Panc1 (cell line): ENCODE results near the gene TAS2R1. TPM values are rescaled to one million over a fixed set of nuclear protein-coding genes. Genes with fewer than 3 reads are reported as not detected.

ENCODE experiments used
- ATAC-seq: fragments of 200-7000 bp; cut with Tn5 transposase; 2 replicates; pipeline ENCODE4 v1.9.1; 2020; ENCODE audit warnings: mild to moderate bottlenecking, moderate library complexity
- BruUV-seq: library from RNA; stranded (reverse); fragments of 400-500 nt; replicated peaks from 2 replicates; lab custom pipeline; 2021; lab: Mats Ljungman, UMichigan
- CTCF ChIA-PET: fragments of 300-600 bp; sonication (Branson Sonifier 250); formaldehyde crosslinking; loops from one replicate; lab custom pipeline; 2022; ENCODE audit warnings: antibody characterized with exemption; lab: Charles Lee
- POLR2A ChIA-PET: fragments of 300-600 bp; sonication (Branson Sonifier 250); formaldehyde crosslinking; loops from one replicate; lab custom pipeline; 2022; ENCODE audit warnings: antibody characterized with exemption; lab: Charles Lee
- DNase-seq: peaks from one replicate; pipeline ENCODE4 v3.0.0-alpha.2; 2010; ENCODE audit warnings: low read depth, low spot score
- H3K27ac ChIP-seq: 2 replicates; pipeline ENCODE4 v1.5.1; 2011; ENCODE audit warnings: mild to moderate bottlenecking, low read length, inconsistent platforms
- H3K27me3 ChIP-seq: fragments of 200-500 bp; sonication (Bioruptor generic); 2 replicates; pipeline ENCODE4 v1.6.0; 2014; ENCODE audit warnings: low read length, inconsistent platforms; ENCODE audit not compliant: control insufficient read depth, insufficient read depth
- H3K36me3 ChIP-seq: fragments of 200-500 bp; sonication (Bioruptor generic); 2 replicates; pipeline ENCODE4 v1.5.1; 2014; ENCODE audit warnings: inconsistent platforms, mild to moderate bottlenecking, low read length, moderate library complexity; ENCODE audit not compliant: control insufficient read depth, insufficient read depth
- H3K4me1 ChIP-seq: 2 replicates; pipeline ENCODE4 v1.5.1; 2011; ENCODE audit warnings: inconsistent platforms, mild to moderate bottlenecking, low read length, moderate library complexity; ENCODE audit not compliant: control insufficient read depth, insufficient read depth
- H3K4me3 ChIP-seq, 2 experiments: 2 replicates each; pipeline ENCODE4 v1.5.1; 2011 to 2012; ENCODE audit warnings: low read depth in 2 of 2, low read length in 2 of 2, mild to moderate bottlenecking in 2 of 2, inconsistent platforms in 1 of 2, moderate library complexity in 1 of 2
- H3K9me3 ChIP-seq: fragments of 200-500 bp; sonication (Bioruptor generic); 2 replicates; pipeline ENCODE4 v1.5.1; 2014; ENCODE audit warnings: low read depth, mild to moderate bottlenecking, inconsistent platforms, low read length, moderate library complexity; ENCODE audit not compliant: control insufficient read depth, insufficient read depth
- POLR2AphosphoS5 ChIP-seq: IDR thresholded peaks from 2 replicates; pipeline ENCODE4 v1.6.1; 2012; ENCODE audit warnings: mild to moderate bottlenecking, low read depth, low read length, moderate library complexity
- SIN3A ChIP-seq: IDR thresholded peaks from 2 replicates; pipeline ENCODE4 v1.6.1; 2012; ENCODE audit warnings: low read depth, mild to moderate bottlenecking, low read length, moderate library complexity, borderline replicate concordance; ENCODE audit not compliant: insufficient read depth
- TCF7L2 ChIP-seq: IDR thresholded peaks from 2 replicates; pipeline ENCODE4 v1.6.1; 2011; ENCODE audit warnings: mild to moderate bottlenecking, low read depth, low read length, inconsistent platforms
- in situ Hi-C: cut with HindIII; loops from 2 replicates; pipeline ENCODE4 v1.10.0; 2016; ENCODE audit warnings: low sequenced_read_pairs, low pct_unique_long_range_greater_than_20kb
- intact Hi-C: fragments of 100-400 bp; cut with micrococcal nuclease; formaldehyde crosslinking; loops from one replicate; pipeline ENCODE4 v1.10.0; 2022; ENCODE audit not compliant: unreplicated experiment
- total RNA-seq: library from RNA; stranded (reverse); gene quantifications from one replicate; pipeline ENCODE4 v1.2.1, GENCODE V29; 2021; ENCODE audit not compliant: unreplicated experiment
- TF ChIP-seq, protein P1 (sequence below), 2 experiments: IDR thresholded peaks; 2 replicates each; pipeline ENCODE4 v1.6.1; 2011 to 2012; ENCODE audit warnings: low read depth in 2 of 2, control low read depth in 1 of 2, low read length in 1 of 2, mild to moderate bottlenecking in 1 of 2, moderate library complexity in 1 of 2; ENCODE audit not compliant: insufficient read depth in 1 of 2
- TF ChIP-seq, protein P2 (sequence below): fragments of 450-650 bp; IDR thresholded peaks from 2 replicates; pipeline ENCODE4 v1.5.1; 2017; ENCODE audit warnings: mild to moderate bottlenecking

Gene TAS2R1
- total RNA-seq, 1 experiment from 2014 or later = not detected

DNA sequence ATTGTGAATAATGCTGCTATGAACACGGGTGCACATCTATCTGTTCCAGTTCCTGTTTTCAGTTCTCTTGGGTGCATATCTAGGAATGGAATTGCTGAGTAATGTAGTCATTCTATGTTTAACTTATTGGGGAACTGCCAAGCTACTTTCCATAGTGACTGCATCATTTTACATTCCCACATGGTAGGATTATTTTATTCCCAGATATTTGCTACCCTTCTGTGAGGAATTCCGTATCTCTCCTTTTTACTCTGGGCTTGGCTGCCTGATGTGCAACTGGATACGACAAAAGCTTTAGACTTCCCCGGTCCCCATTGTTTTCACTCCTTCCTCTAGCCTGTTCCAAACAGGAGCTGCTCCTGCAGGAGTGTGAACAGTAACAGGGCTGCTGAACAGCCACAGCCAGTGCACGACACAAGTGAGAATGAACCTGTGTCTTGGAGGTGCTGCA is 7.2 kb downstream of the TAS2R1 start:
- POLR2A ChIA-PET = no interaction called here
- no TSS peak for BruUV-seq
- intact Hi-C loops = no loop called here
- DNase-seq = no peak
- in situ Hi-C loops = no loop called here
- CTCF ChIA-PET = no interaction called here
- no peak overlapping the region for H3K27ac ChIP-seq
- no peaks in the 10 kb centered on the region for H3K4me1 ChIP-seq
- H3K9me3 ChIP-seq = no peaks in the 10 kb centered on the region
- H3K36me3 ChIP-seq = no peaks in the 10 kb centered on the region
- H3K27me3 ChIP-seq = no peaks in the 10 kb centered on the region
- TF ChIP-seq TCF7L2 = no peak
- TF ChIP-seq SIN3A = no peak
- no peak for TF ChIP-seq POLR2AphosphoS5
- TF ChIP-seq, protein P1, sequence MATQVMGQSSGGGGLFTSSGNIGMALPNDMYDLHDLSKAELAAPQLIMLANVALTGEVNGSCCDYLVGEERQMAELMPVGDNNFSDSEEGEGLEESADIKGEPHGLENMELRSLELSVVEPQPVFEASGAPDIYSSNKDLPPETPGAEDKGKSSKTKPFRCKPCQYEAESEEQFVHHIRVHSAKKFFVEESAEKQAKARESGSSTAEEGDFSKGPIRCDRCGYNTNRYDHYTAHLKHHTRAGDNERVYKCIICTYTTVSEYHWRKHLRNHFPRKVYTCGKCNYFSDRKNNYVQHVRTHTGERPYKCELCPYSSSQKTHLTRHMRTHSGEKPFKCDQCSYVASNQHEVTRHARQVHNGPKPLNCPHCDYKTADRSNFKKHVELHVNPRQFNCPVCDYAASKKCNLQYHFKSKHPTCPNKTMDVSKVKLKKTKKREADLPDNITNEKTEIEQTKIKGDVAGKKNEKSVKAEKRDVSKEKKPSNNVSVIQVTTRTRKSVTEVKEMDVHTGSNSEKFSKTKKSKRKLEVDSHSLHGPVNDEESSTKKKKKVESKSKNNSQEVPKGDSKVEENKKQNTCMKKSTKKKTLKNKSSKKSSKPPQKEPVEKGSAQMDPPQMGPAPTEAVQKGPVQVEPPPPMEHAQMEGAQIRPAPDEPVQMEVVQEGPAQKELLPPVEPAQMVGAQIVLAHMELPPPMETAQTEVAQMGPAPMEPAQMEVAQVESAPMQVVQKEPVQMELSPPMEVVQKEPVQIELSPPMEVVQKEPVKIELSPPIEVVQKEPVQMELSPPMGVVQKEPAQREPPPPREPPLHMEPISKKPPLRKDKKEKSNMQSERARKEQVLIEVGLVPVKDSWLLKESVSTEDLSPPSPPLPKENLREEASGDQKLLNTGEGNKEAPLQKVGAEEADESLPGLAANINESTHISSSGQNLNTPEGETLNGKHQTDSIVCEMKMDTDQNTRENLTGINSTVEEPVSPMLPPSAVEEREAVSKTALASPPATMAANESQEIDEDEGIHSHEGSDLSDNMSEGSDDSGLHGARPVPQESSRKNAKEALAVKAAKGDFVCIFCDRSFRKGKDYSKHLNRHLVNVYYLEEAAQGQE (IDR thresholded peaks at IDR 0.05; ENCODE audit: insufficient read depth in 1 of 2, low read depth in 2 of 2, low read length in 1 of 2) = no peak
- TF ChIP-seq, protein P2, sequence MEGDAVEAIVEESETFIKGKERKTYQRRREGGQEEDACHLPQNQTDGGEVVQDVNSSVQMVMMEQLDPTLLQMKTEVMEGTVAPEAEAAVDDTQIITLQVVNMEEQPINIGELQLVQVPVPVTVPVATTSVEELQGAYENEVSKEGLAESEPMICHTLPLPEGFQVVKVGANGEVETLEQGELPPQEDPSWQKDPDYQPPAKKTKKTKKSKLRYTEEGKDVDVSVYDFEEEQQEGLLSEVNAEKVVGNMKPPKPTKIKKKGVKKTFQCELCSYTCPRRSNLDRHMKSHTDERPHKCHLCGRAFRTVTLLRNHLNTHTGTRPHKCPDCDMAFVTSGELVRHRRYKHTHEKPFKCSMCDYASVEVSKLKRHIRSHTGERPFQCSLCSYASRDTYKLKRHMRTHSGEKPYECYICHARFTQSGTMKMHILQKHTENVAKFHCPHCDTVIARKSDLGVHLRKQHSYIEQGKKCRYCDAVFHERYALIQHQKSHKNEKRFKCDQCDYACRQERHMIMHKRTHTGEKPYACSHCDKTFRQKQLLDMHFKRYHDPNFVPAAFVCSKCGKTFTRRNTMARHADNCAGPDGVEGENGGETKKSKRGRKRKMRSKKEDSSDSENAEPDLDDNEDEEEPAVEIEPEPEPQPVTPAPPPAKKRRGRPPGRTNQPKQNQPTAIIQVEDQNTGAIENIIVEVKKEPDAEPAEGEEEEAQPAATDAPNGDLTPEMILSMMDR = no peak
- no peak for ATAC-seq
- H3K4me3 ChIP-seq = no peak overlapping the region

DNA sequence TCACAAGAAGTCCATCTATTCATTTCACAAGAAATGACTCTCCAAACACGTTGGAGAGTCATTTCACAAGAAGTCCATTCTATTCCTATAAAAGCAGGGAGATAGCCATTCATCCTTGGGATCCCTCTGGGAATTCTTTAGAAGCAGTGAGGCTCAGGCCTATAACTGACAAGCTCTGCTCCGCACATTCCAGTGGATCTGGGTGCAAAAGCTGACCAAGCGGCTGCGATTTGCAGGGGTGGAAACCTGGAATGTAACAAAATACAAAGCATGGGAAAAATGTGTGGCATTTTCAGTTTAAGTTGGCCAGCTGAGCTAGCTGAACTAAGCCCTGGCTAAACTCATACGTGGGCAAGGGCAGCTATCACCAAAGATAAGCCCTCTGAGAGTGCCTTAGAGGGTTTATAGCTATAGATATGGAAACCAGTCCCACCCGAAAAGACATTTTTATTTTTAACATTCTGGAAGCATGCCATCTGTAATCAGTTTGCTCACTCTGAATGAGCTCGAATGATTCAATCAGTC is 8.7 kb downstream of the TAS2R1 start:
- intact Hi-C loops (no loop called here), in situ Hi-C loops (no loop called here)
- no peak for ATAC-seq
- no peak overlapping the region for H3K4me3 ChIP-seq
- ChIA-PET POLR2A (no interaction called here), CTCF (no interaction called here)
- H3K9me3 ChIP-seq = no peaks in the 10 kb centered on the region
- no TSS peak for BruUV-seq
- DNase-seq = no peak
- no peaks in the 10 kb centered on the region for H3K4me1 ChIP-seq
- no peak for TF ChIP-seq TCF7L2
- TF ChIP-seq, protein P1 (IDR thresholded peaks at IDR 0.05; ENCODE audit: insufficient read depth in 1 of 2, low read depth in 2 of 2, low read length in 1 of 2) = no peak
- no peak for TF ChIP-seq SIN3A
- TF ChIP-seq, protein P2 = no peak
- TF ChIP-seq POLR2AphosphoS5 = no peak
- H3K27me3 ChIP-seq = no peaks in the 10 kb centered on the region
- H3K27ac ChIP-seq = no peak overlapping the region
- no peaks in the 10 kb centered on the region for H3K36me3 ChIP-seq
